H1 (cell line): Measurements from ENCODE around the gene CSNK2B. TPM values are rescaled to one million over a fixed set of nuclear protein-coding genes. Genes with fewer than 3 reads are reported as not detected.

Experiments used
- ASH2L ChIP-seq: fragments of 200-600, 300-600 bp; sonication (generic); IDR thresholded peaks from one replicate; pipeline ENCODE4 v1.7.1; 2017; ENCODE audit warnings: low read length
- MAFK ChIP-seq: IDR thresholded peaks from 2 replicates; pipeline ENCODE4 v1.6.1; 2012; ENCODE audit warnings: low read depth, mild to moderate bottlenecking, improper control_type of control experiment, low read length
- SRF ChIP-seq: IDR thresholded peaks from 2 replicates; pipeline ENCODE4 v1.6.1; 2011; ENCODE audit warnings: mild to moderate bottlenecking, low read depth, low read length, moderate library complexity
- TAF1 ChIP-seq: IDR thresholded peaks from 2 replicates; pipeline ENCODE4 v1.6.1; 2011; ENCODE audit warnings: mild to moderate bottlenecking, low read depth, low read length
- ZNF274 ChIP-seq: IDR thresholded peaks from 2 replicates; pipeline ENCODE4 v1.7.0; 2012; ENCODE audit warnings: low read length, borderline replicate concordance; ENCODE audit errors: extremely low read depth
- polyA plus RNA-seq, 7 experiments: library from polyadenylated mRNA; depleted of rRNA in 3 of 7; stranded (reverse) in 5 of 7; unstranded in 2 of 7; fragments of >200 nt in 5 of 7; fragments of 200-250 nt in 2 of 7; gene quantifications; 1 replicate in 5 of 7; 2 replicates in 1 of 7; 4 replicates in 1 of 7; pipeline versions ENCODE4 v1.2.1 to v1.2.3, GENCODE V29; 2011 to 2013; ENCODE audit warnings: missing spikeins in 2 of 7, mixed read lengths in 2 of 7
- total RNA-seq: library from RNA; stranded (reverse); fragmentation: NEBNext Ultra II Directional; extraction: Animal tissue kit (Norgen Biotek cat#: 25700); gene quantifications from 2 replicates; pipeline ENCODE4 v1.2.1, GENCODE V29; 2021

The CSNK2B gene
- total and polyA plus RNA-seq, 2 of the 8 experiments (the other 6 are each of a cell fraction or from before 2014, with no cell fraction given) = 169 to 208 TPM

GRCh38 chr6:31622684-31623091 is 43.2 kb upstream of the CSNK2B start (continued):
- no peak for TF ChIP-seq ZNF274
- no peak for TF ChIP-seq ASH2L
- TF ChIP-seq MAFK = no peak
- no peak for TF ChIP-seq TAF1
- TF ChIP-seq SRF = no peak
- TF ChIP-seq, all 59 proteins: peak for 0
